ENCODE results near the gene RTP5.

GRCh38 chr2:241885946-241886643 lies 16.6 kb downstream of the RTP5 start:
- TF ChIP-seq CTCF (IDR thresholded peaks at IDR 0.05; ENCODE audit: poor library complexity) (no peak), EZH2 (IDR thresholded peaks at IDR 0.05; ENCODE audit: borderline replicate concordance) (no peak), EZH2phosphoT487 (IDR thresholded peaks at IDR 0.05; ENCODE audit: low read depth, severe bottlenecking, unreplicated experiment) (no peak)
